ENCODE results near the gene FAM169A. TPM values are rescaled to one million over a fixed set of nuclear protein-coding genes. Genes with fewer than 3 reads are reported as not detected.

FAM169A gene
- total RNA-seq, 4 donors from 2014 or later = 0.53 TPM; not detected in 3

DNA sequence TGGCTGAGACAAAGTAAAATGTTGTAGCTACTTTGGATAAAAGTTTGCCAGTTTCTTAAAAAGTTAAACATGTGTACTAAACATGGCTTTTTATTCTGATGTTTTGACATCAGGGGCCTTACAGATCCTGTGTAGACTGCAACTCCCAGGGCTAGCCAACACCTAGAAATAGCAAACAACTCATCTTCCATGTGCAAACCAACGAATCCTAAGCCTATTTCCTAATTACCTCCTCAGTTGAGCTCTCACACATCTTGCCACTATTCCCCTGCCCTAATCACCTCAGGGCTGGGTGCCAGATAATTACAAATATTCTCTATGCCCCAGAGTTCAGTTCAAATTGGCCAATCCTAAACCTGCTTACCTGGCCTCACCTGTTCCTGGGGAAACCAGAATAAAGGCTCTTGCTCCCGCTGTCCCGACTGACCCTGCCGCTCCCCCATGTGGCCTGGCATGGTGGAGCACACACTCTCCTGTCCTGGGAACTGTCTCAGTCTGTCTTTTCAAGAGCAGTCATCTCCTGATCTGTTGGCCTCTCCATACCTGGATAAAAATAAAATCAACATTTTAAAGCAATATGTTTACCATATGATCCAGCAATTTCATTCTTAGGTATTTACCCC lies 37.1 kb upstream of the FAM169A start:
- no peak for TF ChIP-seq POLR2A (IDR thresholded peaks at IDR 0.05)
- TF ChIP-seq, protein P1, sequence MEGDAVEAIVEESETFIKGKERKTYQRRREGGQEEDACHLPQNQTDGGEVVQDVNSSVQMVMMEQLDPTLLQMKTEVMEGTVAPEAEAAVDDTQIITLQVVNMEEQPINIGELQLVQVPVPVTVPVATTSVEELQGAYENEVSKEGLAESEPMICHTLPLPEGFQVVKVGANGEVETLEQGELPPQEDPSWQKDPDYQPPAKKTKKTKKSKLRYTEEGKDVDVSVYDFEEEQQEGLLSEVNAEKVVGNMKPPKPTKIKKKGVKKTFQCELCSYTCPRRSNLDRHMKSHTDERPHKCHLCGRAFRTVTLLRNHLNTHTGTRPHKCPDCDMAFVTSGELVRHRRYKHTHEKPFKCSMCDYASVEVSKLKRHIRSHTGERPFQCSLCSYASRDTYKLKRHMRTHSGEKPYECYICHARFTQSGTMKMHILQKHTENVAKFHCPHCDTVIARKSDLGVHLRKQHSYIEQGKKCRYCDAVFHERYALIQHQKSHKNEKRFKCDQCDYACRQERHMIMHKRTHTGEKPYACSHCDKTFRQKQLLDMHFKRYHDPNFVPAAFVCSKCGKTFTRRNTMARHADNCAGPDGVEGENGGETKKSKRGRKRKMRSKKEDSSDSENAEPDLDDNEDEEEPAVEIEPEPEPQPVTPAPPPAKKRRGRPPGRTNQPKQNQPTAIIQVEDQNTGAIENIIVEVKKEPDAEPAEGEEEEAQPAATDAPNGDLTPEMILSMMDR (IDR thresholded peaks at IDR 0.05 in 4 of 5, conservative IDR thresholded peaks at IDR 0.05 in 1 of 5) = no peak
- in situ Hi-C loops (cut with MboI; ENCODE audit: low sequenced_read_pairs in 4 of 4) (loop anchor here in 1 of 4 donors (25.0 kb wide), 1 partner anchor 241 kb away; no protein-coding TSS in a partner anchor), intact Hi-C loops (cut with DNase I; ENCODE audit: low total_unique reads) (no loop called here)
- DNase-seq (no peak), ATAC-seq (no peak)
- Histone ChIP-seq H3K36me3 (no peaks in the 10 kb centered on the region), H3K4me1 (no peaks in the 10 kb centered on the region), H3K27me3 (no peaks in the 10 kb centered on the region), H3K9me3 (no peaks in the 10 kb centered on the region), H3K27ac (no peak overlapping the region), H3K4me3 (no peak overlapping the region)

DNA sequence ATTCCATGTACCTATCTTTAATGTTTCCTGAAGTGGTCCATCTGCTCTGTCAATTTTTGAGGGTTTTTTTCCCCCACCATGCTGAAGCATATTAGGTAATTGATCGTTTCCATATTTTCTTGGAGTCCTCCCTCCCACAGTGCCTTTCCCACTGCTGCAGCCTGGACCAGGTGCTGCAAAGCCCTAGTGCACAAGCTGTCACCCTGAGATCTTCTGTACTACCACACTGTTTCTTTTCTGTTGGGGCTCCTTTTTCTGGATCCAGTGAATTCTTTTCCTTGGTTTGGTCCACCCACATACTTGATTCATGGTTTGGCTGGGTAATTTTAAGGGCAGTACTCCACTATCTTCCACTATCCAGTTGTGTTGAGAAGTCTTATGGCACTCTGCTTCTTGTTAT lies 30.9 kb upstream of the FAM169A start:
- Histone ChIP-seq H3K27ac (no peak overlapping the region), H3K27me3 (no peaks in the 10 kb centered on the region), H3K9me3 (no peaks in the 10 kb centered on the region), H3K4me1 (no peaks in the 10 kb centered on the region), H3K36me3 (no peaks in the 10 kb centered on the region), H3K4me3 (no peak overlapping the region)
- no peak for ATAC-seq
- intact Hi-C loops (cut with DNase I; ENCODE audit: low total_unique reads) = no loop called here
- TF ChIP-seq POLR2A (IDR thresholded peaks at IDR 0.05) = no peak
- TF ChIP-seq, protein P1 (IDR thresholded peaks at IDR 0.05 in 4 of 5, conservative IDR thresholded peaks at IDR 0.05 in 1 of 5) = no peak
- DNase-seq = no peak
- in situ Hi-C loops (cut with MboI; ENCODE audit: low sequenced_read_pairs in 4 of 4) = no loop called here

DNA sequence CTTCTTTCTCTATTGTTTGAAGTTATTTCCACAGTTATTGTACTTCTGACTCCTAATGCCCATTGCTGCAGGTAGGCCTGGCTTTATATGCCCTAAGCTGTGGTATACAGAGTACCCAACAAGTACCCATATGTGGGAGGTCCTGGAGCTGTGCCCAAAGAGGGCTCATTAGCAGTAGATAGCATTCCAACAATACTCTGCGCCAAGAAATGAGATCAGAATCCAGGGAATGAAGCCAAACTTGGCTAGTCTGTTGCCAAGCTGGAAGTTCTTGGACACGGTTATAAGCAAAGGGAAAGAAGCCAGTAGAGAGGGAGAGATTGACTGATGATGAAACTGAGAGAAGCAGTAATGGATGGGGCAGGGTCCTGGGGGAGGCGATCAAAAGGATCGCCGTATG lies 29.7 kb upstream of the FAM169A start:
- TF ChIP-seq, protein P1 (IDR thresholded peaks at IDR 0.05 in 4 of 5, conservative IDR thresholded peaks at IDR 0.05 in 1 of 5) = no peak
- TF ChIP-seq POLR2A (IDR thresholded peaks at IDR 0.05) = no peak
- no peaks in the 10 kb centered on the region for H3K27me3 ChIP-seq
- no peaks in the 10 kb centered on the region for H3K9me3 ChIP-seq
- no peak overlapping the region for H3K4me3 ChIP-seq
- in situ Hi-C loops (cut with MboI; ENCODE audit: low sequenced_read_pairs in 4 of 4) (no loop called here), intact Hi-C loops (cut with DNase I; ENCODE audit: low total_unique reads) (no loop called here)
- H3K27ac ChIP-seq = no peak overlapping the region
- H3K4me1 ChIP-seq = no peaks in the 10 kb centered on the region
- ATAC-seq (no peak), DNase-seq (no peak)
- no peaks in the 10 kb centered on the region for H3K36me3 ChIP-seq

DNA sequence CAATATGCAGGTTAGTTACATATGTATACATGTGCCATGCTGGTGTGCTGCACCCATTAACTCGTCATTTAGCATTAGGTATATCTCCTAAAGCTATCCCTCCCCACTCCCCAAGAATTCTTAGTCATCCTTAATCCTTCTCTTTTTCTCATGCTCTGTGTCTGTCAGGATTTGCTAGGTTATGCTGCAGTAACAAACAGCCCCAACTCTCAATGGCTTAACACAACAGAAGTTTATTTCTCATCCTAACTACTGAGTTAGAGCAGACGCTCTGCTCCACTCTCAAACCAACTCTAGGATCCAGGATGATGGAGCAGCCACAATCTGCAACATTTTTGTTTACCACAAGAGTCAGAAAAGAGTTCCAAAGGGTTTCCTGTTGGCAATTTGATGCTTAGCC lies 28.2 kb upstream of the FAM169A start:
- no peaks in the 10 kb centered on the region for H3K27me3 ChIP-seq
- DNase-seq (no peak), ATAC-seq (no peak)
- in situ Hi-C loops (cut with MboI; ENCODE audit: low sequenced_read_pairs in 4 of 4) = no loop called here
- intact Hi-C loops (cut with DNase I; ENCODE audit: low total_unique reads) = no loop called here
- H3K36me3 ChIP-seq = no peaks in the 10 kb centered on the region
- no peak for TF ChIP-seq POLR2A (IDR thresholded peaks at IDR 0.05)
- TF ChIP-seq, protein P1 (IDR thresholded peaks at IDR 0.05 in 4 of 5, conservative IDR thresholded peaks at IDR 0.05 in 1 of 5) = no peak
- H3K9me3 ChIP-seq = no peaks in the 10 kb centered on the region
- no peak overlapping the region for H3K27ac ChIP-seq
- H3K4me1 ChIP-seq = no peaks in the 10 kb centered on the region
- H3K4me3 ChIP-seq = no peak overlapping the region

DNA sequence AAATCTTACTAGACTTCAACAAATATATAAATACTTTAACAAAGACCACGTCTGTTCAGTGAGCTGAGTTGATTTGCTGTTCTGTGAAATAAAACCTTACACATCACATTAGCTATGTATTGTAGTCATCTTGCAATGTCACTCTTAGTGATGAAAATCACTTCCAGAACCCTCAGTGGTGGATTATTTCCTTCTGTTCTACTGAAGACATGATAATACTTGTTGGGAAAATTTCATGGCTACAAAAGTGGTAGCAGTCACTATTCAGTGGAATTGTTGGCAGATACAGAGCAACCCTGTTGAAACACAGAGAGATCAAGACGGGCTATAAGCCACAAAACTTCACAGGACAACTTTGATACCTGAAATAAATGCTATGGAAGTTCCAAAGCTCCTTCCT lies 26.7 kb upstream of the FAM169A start:
- Histone ChIP-seq H3K27me3 (no peaks in the 10 kb centered on the region), H3K4me1 (no peaks in the 10 kb centered on the region), H3K27ac (no peak overlapping the region), H3K4me3 (no peak overlapping the region), H3K9me3 (no peaks in the 10 kb centered on the region), H3K36me3 (no peaks in the 10 kb centered on the region)
- in situ Hi-C loops (cut with MboI; ENCODE audit: low sequenced_read_pairs in 4 of 4) = no loop called here
- TF ChIP-seq, protein P1 (IDR thresholded peaks at IDR 0.05 in 4 of 5, conservative IDR thresholded peaks at IDR 0.05 in 1 of 5) = no peak
- TF ChIP-seq POLR2A (IDR thresholded peaks at IDR 0.05) = no peak
- intact Hi-C loops (cut with DNase I; ENCODE audit: low total_unique reads) = no loop called here
- DNase-seq = no peak
- no peak for ATAC-seq

All from gastrocnemius medialis (tissue), 4 donors.